ENCODE results near the gene IPPK.

The IPPK gene

DNA sequence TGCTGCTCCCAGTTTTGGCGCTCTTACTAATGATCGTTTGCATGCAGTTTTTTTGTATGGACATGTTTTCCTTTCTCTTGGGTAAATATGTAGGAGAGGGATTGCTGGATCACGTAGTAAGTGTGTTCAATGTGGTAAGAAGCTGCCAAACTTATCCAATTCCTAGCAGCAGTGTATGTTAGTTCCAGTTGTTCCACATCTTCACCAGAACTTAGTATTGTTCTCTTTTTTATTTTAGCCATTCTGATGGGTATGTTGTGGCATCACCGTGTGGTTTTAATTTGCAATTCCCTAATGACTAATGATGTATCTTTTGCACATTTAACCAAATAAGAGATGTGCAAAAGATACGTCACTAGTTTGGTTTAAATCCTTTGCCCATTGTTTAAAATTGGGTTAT is 65.9 kb downstream of the IPPK start:
- no peak overlapping the region for H3K4me3 ChIP-seq (ENCODE audit: control insufficient read depth, low read depth, low read length)
- DNase-seq (ENCODE audit: low read depth), result no peak
- TF ChIP-seq, protein P1, sequence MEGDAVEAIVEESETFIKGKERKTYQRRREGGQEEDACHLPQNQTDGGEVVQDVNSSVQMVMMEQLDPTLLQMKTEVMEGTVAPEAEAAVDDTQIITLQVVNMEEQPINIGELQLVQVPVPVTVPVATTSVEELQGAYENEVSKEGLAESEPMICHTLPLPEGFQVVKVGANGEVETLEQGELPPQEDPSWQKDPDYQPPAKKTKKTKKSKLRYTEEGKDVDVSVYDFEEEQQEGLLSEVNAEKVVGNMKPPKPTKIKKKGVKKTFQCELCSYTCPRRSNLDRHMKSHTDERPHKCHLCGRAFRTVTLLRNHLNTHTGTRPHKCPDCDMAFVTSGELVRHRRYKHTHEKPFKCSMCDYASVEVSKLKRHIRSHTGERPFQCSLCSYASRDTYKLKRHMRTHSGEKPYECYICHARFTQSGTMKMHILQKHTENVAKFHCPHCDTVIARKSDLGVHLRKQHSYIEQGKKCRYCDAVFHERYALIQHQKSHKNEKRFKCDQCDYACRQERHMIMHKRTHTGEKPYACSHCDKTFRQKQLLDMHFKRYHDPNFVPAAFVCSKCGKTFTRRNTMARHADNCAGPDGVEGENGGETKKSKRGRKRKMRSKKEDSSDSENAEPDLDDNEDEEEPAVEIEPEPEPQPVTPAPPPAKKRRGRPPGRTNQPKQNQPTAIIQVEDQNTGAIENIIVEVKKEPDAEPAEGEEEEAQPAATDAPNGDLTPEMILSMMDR (IDR thresholded peaks at IDR 0.05; ENCODE audit: control insufficient read depth, insufficient read depth, low read depth, low read length, missing control alignments), result no peak

DNA sequence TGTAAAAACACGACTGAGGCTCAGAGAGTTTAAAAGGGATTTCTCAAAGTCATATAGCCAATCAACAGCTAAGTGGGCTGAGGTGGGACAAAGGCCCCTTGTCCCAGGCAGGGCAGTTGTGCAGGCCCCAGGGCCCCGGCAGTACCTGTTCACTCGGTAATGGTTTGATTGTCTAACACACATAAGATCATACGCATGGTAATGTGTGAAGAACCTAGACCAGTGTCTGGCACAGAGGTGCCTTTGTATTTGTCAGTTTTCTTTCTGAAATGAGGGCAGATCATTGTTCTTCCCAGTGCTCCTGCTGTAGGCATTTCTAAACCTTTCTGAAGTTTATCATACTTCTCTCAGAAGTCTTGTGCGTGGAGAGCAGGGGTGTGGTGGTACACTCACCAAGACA is 66.8 kb downstream of the IPPK start:
- TF ChIP-seq, protein P1 (IDR thresholded peaks at IDR 0.05; ENCODE audit: control insufficient read depth, insufficient read depth, low read depth, low read length, missing control alignments), result no peak
- no peak for DNase-seq (ENCODE audit: low read depth)
- H3K4me3 ChIP-seq (ENCODE audit: control insufficient read depth, low read depth, low read length), result no peak overlapping the region

DNA sequence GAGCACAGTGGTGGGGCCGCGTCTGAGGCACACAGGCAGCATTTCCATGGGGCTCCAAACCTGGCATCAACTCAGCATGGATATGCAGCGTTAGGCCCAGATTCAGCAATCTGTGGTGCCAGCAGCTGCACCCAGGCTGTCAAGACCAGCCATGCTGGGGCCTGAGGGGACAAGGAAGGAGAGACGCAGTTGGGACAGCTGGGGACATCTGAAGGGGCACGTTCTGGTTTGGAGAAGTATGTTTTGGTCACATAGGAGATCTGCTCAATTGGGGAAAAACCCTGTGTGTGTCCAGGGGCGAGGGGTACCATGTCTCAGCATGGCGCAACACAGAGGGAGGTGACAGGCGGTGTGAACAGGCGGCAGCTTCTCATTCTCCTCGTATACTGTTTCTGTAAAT is 67.5 kb downstream of the IPPK start:
- no peak overlapping the region for H3K4me3 ChIP-seq (ENCODE audit: control insufficient read depth, low read depth, low read length)
- no peak for DNase-seq (ENCODE audit: low read depth)
- TF ChIP-seq, protein P1 (IDR thresholded peaks at IDR 0.05; ENCODE audit: control insufficient read depth, insufficient read depth, low read depth, low read length, missing control alignments), result no peak

DNA sequence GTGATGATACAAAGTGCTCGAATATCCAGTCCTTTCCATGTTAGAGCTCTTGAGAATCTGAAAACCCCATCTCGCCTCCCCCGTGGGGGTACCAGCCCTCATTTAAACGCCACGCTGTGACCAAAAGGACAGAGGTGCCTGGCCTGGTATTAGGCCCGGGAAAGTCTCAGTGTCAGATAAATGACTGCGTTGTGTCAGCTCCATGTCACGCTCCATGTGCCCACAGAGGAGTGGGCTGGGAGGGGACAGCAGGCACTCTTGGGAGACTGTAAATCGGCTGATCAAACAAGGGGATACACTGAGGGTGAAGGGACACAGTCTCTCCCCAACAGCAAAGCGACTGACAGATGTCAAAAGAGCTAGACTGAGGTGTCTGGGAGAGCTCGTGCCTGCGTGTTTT is 68.5 kb downstream of the IPPK start:
- DNase-seq (ENCODE audit: low read depth), result no peak
- no peak overlapping the region for H3K4me3 ChIP-seq (ENCODE audit: control insufficient read depth, low read depth, low read length)
- TF ChIP-seq, protein P1 (IDR thresholded peaks at IDR 0.05; ENCODE audit: control insufficient read depth, insufficient read depth, low read depth, low read length, missing control alignments), result no peak

GRCh38 chr9:92600462-92601261 is 69.3 kb downstream of the IPPK start:
- TF ChIP-seq, protein P1 (IDR thresholded peaks at IDR 0.05; ENCODE audit: control insufficient read depth, insufficient read depth, low read depth, low read length, missing control alignments), result no peak
- no peak overlapping the region for H3K4me3 ChIP-seq (ENCODE audit: control insufficient read depth, low read depth, low read length)
- no peak for DNase-seq (ENCODE audit: low read depth)

DNA sequence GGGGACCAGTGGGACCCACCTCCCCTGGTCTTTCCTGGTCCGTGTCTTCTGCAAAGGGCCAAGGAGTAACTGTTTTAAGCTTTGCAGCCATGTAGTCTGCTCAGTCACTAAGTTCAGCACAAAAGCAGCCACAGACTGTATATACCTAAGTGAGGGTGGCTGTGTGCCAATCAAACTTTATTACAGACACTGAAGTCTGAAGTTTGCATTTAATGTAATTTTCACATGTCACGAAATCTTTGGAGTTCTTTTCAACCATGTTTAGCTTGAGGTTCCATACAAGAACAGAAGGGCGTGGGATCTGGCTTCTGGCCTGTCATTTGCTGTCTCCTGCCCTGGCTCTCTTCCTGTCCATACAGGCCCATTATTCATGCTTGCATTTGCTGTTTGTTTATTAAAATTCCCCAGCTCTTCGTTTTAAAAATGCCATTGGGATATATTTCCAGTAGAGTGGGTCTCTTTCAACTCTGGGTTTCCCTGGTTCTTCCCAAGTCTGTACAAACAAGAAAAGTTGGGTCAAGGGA is 69.9 kb downstream of the IPPK start:
- no peak overlapping the region for H3K4me3 ChIP-seq (ENCODE audit: control insufficient read depth, low read depth, low read length)
- DNase-seq (ENCODE audit: low read depth), result no peak
- TF ChIP-seq, protein P1 (IDR thresholded peaks at IDR 0.05; ENCODE audit: control insufficient read depth, insufficient read depth, low read depth, low read length, missing control alignments), result no peak

All from AG09309 (cell line).